CD4-positive, CD25-positive, alpha-beta regulatory T cell (primary cell): ENCODE data around the gene TMEM52. TPM values are rescaled to one million over a fixed set of nuclear protein-coding genes. Genes with fewer than 3 reads are reported as not detected.

Experiments used
- ATAC-seq, 2 donors: fragments of 150-1000 bp; cut with Tn5 transposase; one replicate each; pipeline ENCODE4 v1.10.0; 2021; ENCODE audit warnings: low read depth in 2 of 2, moderate number of reproducible peaks in 2 of 2, moderate library complexity in 1 of 2
- DNase-seq, 3 donors: peaks; one replicate each; pipeline versions ENCODE4 v3.0.0 to v3.0.0-alpha.2; 2012 to 2022; ENCODE audit warnings: mixed read lengths in 1 of 3
- H3K27ac ChIP-seq: one replicate; pipeline ENCODE4 v1.7.0; 2013; ENCODE audit warnings: mild to moderate bottlenecking, low read length; ENCODE audit not compliant: insufficient read depth, poor library complexity, severe bottlenecking
- H3K27me3 ChIP-seq: one replicate; pipeline ENCODE4 v1.7.0; 2013; ENCODE audit warnings: low read length; ENCODE audit not compliant: control insufficient read depth, insufficient read depth
- H3K36me3 ChIP-seq: one replicate; pipeline ENCODE4 v1.7.0; 2013; ENCODE audit warnings: mild to moderate bottlenecking, low read length, moderate library complexity; ENCODE audit not compliant: control insufficient read depth, insufficient read depth
- H3K4me1 ChIP-seq: 2 replicates; pipeline ENCODE4 v1.7.0; 2013; ENCODE audit warnings: mild to moderate bottlenecking, low read length; ENCODE audit not compliant: insufficient read depth, control insufficient read depth, poor library complexity, severe bottlenecking
- H3K4me3 ChIP-seq: one replicate; pipeline ENCODE4 v1.7.0; 2013; ENCODE audit warnings: low read depth, mild to moderate bottlenecking, low read length, moderate library complexity
- H3K9me3 ChIP-seq, 2 experiments: 1 replicate in 1 of 2; 2 replicates in 1 of 2; pipeline ENCODE4 v1.7.0; 2013; ENCODE audit warnings: low read length in 2 of 2, mild to moderate bottlenecking in 1 of 2, moderate library complexity in 1 of 2; ENCODE audit not compliant: control insufficient read depth in 2 of 2
- H3K27ac Mint-ChIP-seq, 3 donors: one replicate each; pipeline ENCODE4 v1.8.0; 2020 to 2022; ENCODE audit warnings: mild to moderate bottlenecking in 3 of 3, mixed read lengths in 3 of 3, moderate library complexity in 2 of 3
- H3K27me3 Mint-ChIP-seq: one replicate; pipeline ENCODE4 v1.8.0; 2022; ENCODE audit warnings: mild to moderate bottlenecking, mixed read lengths
- H3K36me3 Mint-ChIP-seq: one replicate; pipeline ENCODE4 v1.8.0; 2020; ENCODE audit warnings: mixed read lengths
- H3K4me1 Mint-ChIP-seq, 4 donors: one replicate each; pipeline ENCODE4 v1.8.0; 2020 to 2022; ENCODE audit warnings: mixed read lengths in 4 of 4, mild to moderate bottlenecking in 1 of 4
- H3K4me3 Mint-ChIP-seq, 4 donors: one replicate each; pipeline ENCODE4 v1.8.0; 2020 to 2022; ENCODE audit warnings: mild to moderate bottlenecking in 4 of 4, mixed read lengths in 4 of 4, moderate library complexity in 3 of 4
- H3K9me3 Mint-ChIP-seq, 7 donors: one replicate each; pipeline ENCODE4 v1.8.0; 2020 to 2022; ENCODE audit warnings: mixed read lengths in 7 of 7, mild to moderate bottlenecking in 3 of 7, moderate library complexity in 2 of 7
- polyA plus RNA-seq, 4 donors: library from polyadenylated mRNA; unstranded; fragments of 300-500 nt; fragmentation: Illumina TruSeq; gene quantifications; one replicate each; pipeline ENCODE4 v1.2.3, GENCODE V29; 2021
- total RNA-seq: library from RNA; stranded (reverse); gene quantifications from one replicate; pipeline ENCODE4 v1.2.3, GENCODE V29; 2022

Gene TMEM52
- total and polyA plus RNA-seq, 5 donors from 2014 or later = 0.50 to 0.62 TPM; not detected in 3

DNA sequence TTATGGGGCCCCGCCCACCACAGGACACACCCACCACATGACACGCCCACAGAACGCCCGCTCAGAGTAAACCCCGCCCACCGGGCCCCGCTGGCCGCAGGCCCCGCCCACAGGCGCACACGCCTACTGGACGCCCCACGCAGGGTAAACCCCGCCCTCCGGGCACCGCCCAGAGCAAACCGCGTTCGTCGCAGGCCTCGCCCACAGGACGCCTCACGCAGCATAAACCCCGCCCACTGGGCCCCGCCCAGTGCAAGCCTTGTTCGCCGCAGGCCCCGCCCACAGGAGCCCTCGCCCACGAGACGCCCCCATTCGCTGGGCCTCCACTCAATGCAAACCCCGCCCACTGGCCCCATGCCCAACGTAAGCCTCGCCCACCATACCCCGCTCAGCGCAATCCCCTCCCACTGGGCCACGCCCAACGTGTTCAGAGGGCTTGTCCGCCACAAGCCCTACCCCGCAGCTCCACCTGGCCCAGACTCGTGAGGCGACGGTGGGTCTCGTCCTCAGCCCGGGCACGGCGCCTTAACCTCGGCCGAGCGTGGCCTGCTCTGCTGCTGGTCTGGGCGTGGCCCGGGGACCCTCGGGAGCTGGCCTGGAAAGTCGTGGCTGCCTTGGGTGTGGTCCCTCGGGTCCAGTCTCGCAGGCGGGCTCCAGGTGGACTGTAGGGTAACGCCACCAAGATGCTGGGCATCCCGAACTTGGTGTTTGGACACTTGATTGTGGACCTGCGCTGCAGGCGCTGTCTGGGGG, 401 bp upstream of the TMEM52 start:
- Mint-ChIP-seq H3K9me3 (no peaks in the 10 kb centered on the region), H3K4me3 (peak overlapping the region; percentile 74 to 82 (median 76)), H3K4me1 (peaks cover 0 to 9% (median 3%) of the 10 kb centered on the region in 4 donors), H3K36me3 (no peaks in the 10 kb centered on the region), H3K27ac (peak overlapping the region; percentile 36 to 47 (median 45)), H3K27me3 (peaks cover 5% of the 10 kb centered on the region)
- ATAC-seq (peak; percentile 86 to 89), DNase-seq (peak; percentile 96 to 100 (median 100))
- Histone ChIP-seq H3K4me3 (no peak overlapping the region), H3K27me3 (no peaks in the 10 kb centered on the region), H3K4me1 (peaks cover 14% of the 10 kb centered on the region), H3K36me3 (no peaks in the 10 kb centered on the region), H3K27ac (peak overlapping the region; percentile 65), H3K9me3 (no peaks in the 10 kb centered on the region)

DNA sequence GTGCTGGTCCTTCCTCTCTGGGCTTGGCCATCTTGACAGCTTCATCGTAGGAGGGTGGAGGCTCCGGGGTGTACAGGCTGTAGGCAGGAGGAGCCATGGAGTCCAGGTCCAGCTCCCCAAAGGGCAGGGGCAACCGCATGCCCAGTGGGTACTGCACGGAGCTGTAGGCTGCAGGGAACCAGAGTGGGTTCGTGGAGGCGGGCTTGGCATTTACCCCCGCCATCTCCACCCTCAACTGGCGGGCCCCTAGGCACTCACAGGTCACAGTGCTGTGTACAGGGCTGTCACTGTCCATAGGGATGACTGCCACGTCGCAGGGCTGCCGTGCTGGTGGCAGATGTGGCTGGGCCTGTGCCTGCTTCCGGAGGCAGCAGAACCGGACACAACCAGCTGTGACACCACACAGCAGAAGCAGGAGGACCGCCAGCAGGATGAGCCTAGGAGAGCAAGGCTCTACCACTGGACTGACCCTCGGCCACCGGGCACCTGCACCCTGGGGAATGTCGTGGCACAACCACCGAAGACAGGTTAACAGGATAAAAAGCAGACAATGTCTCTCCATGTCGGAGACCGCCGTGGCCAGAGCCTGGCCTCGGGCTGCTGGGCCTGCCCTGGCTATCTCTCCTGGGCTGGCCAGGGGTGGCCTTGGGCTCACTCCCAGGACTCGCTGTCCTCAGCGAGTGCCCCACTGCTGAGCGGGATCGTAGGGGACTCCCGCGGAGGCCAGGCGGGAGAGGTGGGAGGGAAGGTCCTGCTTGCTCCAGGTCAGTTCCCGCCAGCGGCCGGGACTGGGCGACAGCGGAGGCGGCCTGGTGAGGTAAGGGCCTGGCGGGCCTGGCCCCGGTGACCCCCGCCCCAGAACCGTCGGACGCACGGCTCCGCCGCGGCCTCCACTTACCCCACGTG, 831 bp downstream of the TMEM52 start:
- H3K27me3 Mint-ChIP-seq = peaks cover 9% of the 10 kb centered on the region
- Histone ChIP-seq H3K27me3 (no peaks in the 10 kb centered on the region), H3K4me3 (no peak overlapping the region), H3K36me3 (no peaks in the 10 kb centered on the region), H3K9me3 (no peaks in the 10 kb centered on the region), H3K27ac (no peak overlapping the region), H3K4me1 (peaks cover 14% of the 10 kb centered on the region)
- no peak overlapping the region for H3K27ac Mint-ChIP-seq
- no peaks in the 10 kb centered on the region for H3K36me3 Mint-ChIP-seq
- peaks cover 0 to 9% (median 3%) of the 10 kb centered on the region in 4 donors for H3K4me1 Mint-ChIP-seq
- no peaks in the 10 kb centered on the region for H3K9me3 Mint-ChIP-seq
- DNase-seq (no peak), ATAC-seq (no peak)
- H3K4me3 Mint-ChIP-seq = peak overlapping the region in 2 of 4 donors; percentile 22 to 40

DNA sequence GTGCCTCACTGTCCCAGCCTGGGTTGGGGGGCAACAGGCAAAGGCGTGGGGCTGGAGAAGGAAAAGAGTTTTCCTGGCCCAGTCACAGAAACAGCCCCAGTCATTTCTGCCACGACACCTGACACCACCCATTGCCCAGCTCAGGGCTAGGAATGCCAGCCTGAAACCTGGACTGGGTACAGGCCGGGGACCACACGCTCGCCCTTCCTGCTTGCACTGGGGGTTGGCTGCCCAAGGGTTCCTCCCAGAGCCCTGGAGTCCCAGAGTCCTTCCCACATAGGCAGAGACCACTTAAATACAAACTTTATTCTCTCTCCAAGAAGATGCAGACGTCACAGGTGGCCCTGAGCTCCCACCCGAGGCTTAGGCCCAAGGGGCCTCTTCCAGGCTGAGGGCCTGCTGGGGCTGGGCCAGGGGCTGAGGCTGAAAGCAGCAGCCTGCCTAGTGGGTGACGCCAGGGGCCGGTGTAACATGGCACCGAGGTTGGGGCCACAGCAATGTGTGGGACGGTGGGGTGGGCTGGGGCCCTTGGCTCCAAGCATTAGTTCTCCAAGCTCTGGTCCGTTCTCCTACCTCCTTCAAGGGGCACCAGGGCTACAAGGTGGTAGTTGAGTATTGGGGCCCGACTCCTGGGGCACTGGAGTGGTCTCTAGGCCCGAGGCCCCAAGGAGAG, 1.6 kb downstream of the TMEM52 start:
- ATAC-seq (no peak), DNase-seq (no peak)
- Histone ChIP-seq H3K9me3 (no peaks in the 10 kb centered on the region), H3K27ac (no peak overlapping the region), H3K4me1 (peaks cover 14% of the 10 kb centered on the region), H3K36me3 (no peaks in the 10 kb centered on the region), H3K4me3 (no peak overlapping the region), H3K27me3 (no peaks in the 10 kb centered on the region)
- no peaks in the 10 kb centered on the region for H3K9me3 Mint-ChIP-seq
- no peaks in the 10 kb centered on the region for H3K36me3 Mint-ChIP-seq
- peak overlapping the region in 1 of 4 donors; percentile 40 for H3K4me3 Mint-ChIP-seq
- H3K27me3 Mint-ChIP-seq = peaks cover 9% of the 10 kb centered on the region
- peaks cover 0 to 9% (median 3%) of the 10 kb centered on the region in 4 donors for H3K4me1 Mint-ChIP-seq
- H3K27ac Mint-ChIP-seq = no peak overlapping the region

DNA sequence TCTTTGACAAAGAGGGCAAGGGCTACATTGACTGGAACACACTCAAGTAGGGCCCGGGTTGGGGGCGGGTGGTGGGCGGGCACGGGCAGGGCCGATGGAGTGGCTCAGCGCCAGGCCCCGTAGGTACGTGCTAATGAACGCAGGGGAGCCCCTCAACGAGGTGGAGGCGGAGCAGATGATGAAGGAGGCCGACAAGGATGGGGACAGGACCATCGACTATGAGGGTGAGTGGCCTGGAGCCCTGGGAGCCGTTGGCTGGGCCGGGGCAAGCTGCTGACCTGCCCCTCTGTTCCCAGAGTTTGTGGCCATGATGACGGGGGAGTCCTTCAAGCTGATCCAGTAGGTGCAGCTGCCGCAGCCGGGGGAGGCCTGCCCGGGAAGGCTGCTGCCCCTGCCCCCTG, 2.2 kb downstream of the TMEM52 start:
- Histone ChIP-seq H3K4me3 (no peak overlapping the region), H3K36me3 (no peaks in the 10 kb centered on the region), H3K4me1 (peaks cover 14% of the 10 kb centered on the region), H3K27me3 (no peaks in the 10 kb centered on the region), H3K9me3 (no peaks in the 10 kb centered on the region), H3K27ac (no peak overlapping the region)
- ATAC-seq (no peak), DNase-seq (no peak)
- no peaks in the 10 kb centered on the region for H3K9me3 Mint-ChIP-seq
- peaks cover 9% of the 10 kb centered on the region for H3K27me3 Mint-ChIP-seq
- no peak overlapping the region for H3K4me3 Mint-ChIP-seq
- H3K36me3 Mint-ChIP-seq = no peaks in the 10 kb centered on the region
- H3K4me1 Mint-ChIP-seq = peaks cover 0 to 9% (median 3%) of the 10 kb centered on the region in 4 donors
- H3K27ac Mint-ChIP-seq = no peak overlapping the region

DNA sequence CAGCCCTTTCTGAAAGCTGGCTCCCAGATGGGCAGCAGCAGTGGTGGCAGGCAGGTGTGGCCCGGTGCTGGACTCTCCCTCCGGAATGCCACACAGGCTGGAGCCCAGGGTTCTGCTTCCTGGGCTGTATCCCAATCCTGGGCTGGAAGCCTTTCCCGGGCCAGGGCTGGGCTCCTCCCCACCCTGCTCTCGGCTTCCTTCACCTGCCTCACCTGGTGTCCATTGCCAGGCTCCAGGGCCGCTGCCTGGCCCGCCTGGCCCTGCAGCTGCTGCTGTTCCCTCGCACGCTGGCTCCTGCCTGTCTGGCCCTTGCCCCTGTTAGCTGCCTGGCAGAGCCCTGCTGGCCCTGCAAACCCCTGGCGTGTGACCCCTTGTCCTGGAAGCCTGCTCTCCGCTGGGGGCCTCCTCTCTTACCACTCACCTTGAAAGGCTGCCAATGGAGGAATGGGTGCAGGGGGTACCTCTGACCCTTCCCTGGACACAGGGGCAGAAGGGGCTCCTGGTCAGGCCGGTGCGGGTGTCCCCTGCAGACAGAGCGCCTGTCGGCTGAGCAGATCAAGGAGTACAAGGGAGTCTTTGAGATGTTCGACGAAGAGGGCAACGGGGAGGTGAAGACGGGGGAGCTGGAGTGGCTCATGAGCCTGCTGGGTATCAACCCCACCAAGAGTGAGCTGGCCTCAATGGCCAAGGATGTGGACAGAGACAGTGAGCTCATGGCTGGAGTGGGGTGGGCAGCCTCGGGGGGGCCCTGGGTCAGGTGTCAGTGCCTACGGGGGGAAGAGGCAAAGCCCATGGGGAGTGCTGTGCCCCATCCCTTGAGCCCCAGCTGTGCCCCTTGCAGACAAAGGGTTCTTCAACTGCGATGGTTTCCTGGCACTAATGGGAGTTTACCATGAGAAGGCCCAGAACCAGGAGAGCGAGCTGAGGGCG, 2.9 kb downstream of the TMEM52 start:
- H3K4me3 ChIP-seq = no peak overlapping the region
- H3K4me1 ChIP-seq = peaks cover 14% of the 10 kb centered on the region
- Mint-ChIP-seq H3K9me3 (no peaks in the 10 kb centered on the region), H3K4me3 (peak overlapping the region in 2 of 4 donors; percentile 38 to 55), H3K27me3 (peaks cover 9% of the 10 kb centered on the region), H3K36me3 (no peaks in the 10 kb centered on the region), H3K4me1 (peaks cover 0 to 9% (median 3%) of the 10 kb centered on the region in 4 donors), H3K27ac (peak overlapping the region in 1 of 3 donors; percentile 7)
- no peaks in the 10 kb centered on the region for H3K9me3 ChIP-seq
- no peaks in the 10 kb centered on the region for H3K36me3 ChIP-seq
- DNase-seq (no peak), ATAC-seq (no peak)
- H3K27me3 ChIP-seq = no peaks in the 10 kb centered on the region
- H3K27ac ChIP-seq = no peak overlapping the region

DNA sequence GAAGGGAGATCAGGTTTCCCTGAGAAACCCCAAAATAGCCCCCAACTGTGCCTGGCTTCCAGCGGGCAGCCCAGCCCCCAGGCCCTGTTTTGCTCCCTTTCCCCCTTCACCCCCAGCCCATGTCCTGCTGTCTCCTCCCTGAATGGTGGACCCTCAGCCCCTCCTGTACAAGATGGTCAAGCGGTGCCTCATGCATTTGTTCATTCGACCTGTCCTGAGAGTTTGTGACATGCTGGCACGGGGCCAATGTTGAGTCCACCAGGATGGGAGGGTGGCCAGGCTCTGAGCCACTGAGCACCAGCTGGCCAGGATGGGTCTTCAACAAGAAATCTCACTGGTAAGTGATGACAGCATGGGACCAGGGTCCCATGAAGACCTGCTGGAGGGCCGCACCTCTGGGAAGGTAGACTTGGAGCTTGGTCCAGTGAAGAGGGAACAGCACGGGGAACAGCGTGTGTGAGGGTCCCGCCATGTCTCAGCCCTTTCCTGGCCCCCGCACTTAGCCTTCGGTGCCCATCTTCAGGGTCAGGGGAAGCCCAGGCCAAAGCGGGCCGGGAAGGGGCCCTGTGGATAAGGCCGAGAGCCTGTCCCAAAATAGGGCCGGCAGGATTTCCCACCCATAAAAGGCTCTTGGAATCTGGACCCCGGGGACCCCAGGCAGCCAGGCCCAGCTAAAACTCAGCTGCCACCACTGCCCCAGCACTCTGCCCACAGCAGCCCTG, 3.9 kb downstream of the TMEM52 start, which contains the start of gene CALML6:
CALML6 (plus strand) TSS at position 290 of the 722 bp plus-strand sequence; CDS start at position 311, 21 bp downstream.
- H3K4me3 ChIP-seq = no peak within 1 kb of the TSS
- no peak for DNase-seq
- H3K9me3 ChIP-seq = no peaks in the 10 kb centered on the region
- H3K4me1 ChIP-seq = peaks cover 14% of the 10 kb centered on the region
- H3K4me1 Mint-ChIP-seq = peaks cover 0 to 13% (median 5%) of the 10 kb centered on the region in 4 donors
- no peak within 1 kb of the TSS for H3K27ac ChIP-seq
- no peaks in the 10 kb centered on the region for H3K36me3 Mint-ChIP-seq
- H3K36me3 ChIP-seq = no peaks in the 10 kb centered on the region
- no peak within 1 kb of the TSS for H3K4me3 Mint-ChIP-seq
- no peak for ATAC-seq
- H3K9me3 Mint-ChIP-seq = no peaks in the 10 kb centered on the region
- H3K27me3 ChIP-seq = no peaks in the 10 kb centered on the region
- peak within 1 kb of the TSS in 1 of 3 donors; percentile 7 for H3K27ac Mint-ChIP-seq
- peaks cover 9% of the 10 kb centered on the region for H3K27me3 Mint-ChIP-seq
